ENCODE results near the gene ENPP1.

Gene ENPP1

GRCh38 chr6:131828080-131828479, 20.3 kb downstream of the ENPP1 start:
- Histone ChIP-seq H3K4me1 (ENCODE audit: insufficient read depth, low read length) (no peaks in the 10 kb centered on the region), H3K9me3 (ENCODE audit: control insufficient read depth, insufficient read depth, low read length) (no peaks in the 10 kb centered on the region), H3K36me3 (ENCODE audit: insufficient read depth, low read length) (peaks cover 3% of the 10 kb centered on the region; the same call in 1 of the 2 replicates), H3K9ac (ENCODE audit: low read depth, low read length) (no peak overlapping the region)

GRCh38 chr6:131828951-131829350, 21.1 kb downstream of the ENPP1 start:
- no peaks in the 10 kb centered on the region for H3K4me1 ChIP-seq (ENCODE audit: insufficient read depth, low read length)
- H3K9ac ChIP-seq (ENCODE audit: low read depth, low read length), result no peak overlapping the region
- H3K36me3 ChIP-seq (ENCODE audit: insufficient read depth, low read length), result no peaks in the 10 kb centered on the region; the same call in 1 of the 2 replicates
- H3K9me3 ChIP-seq (ENCODE audit: control insufficient read depth, insufficient read depth, low read length), result no peaks in the 10 kb centered on the region

- Histone ChIP-seq H3K9me3 (ENCODE audit: control insufficient read depth, insufficient read depth, low read length) (no peaks in the 10 kb centered on the region), H3K36me3 (ENCODE audit: insufficient read depth, low read length) (no peaks in the 10 kb centered on the region; the same call in 1 of the 2 replicates), H3K4me1 (ENCODE audit: insufficient read depth, low read length) (no peaks in the 10 kb centered on the region)
These were observed 23.6 kb downstream of the ENPP1 start for GRCh38 chr6:131831392-131831791.

GRCh38 chr6:131831886-131832285, 24.1 kb downstream of the ENPP1 start:
- Histone ChIP-seq H3K9me3 (ENCODE audit: control insufficient read depth, insufficient read depth, low read length) (no peaks in the 10 kb centered on the region), H3K4me1 (ENCODE audit: insufficient read depth, low read length) (no peaks in the 10 kb centered on the region), H3K9ac (ENCODE audit: low read depth, low read length) (no peak overlapping the region), H3K36me3 (ENCODE audit: insufficient read depth, low read length) (no peaks in the 10 kb centered on the region; the same call in 1 of the 2 replicates)

More at GRCh38 chr6:131831392-131831791, 23.6 kb downstream of the ENPP1 start:
- no peak overlapping the region for H3K9ac ChIP-seq (ENCODE audit: low read depth, low read length)

GRCh38 chr6:131832363-131832762, 24.5 kb downstream of the ENPP1 start:
- Histone ChIP-seq H3K36me3 (ENCODE audit: insufficient read depth, low read length) (no peaks in the 10 kb centered on the region; the same call in 1 of the 2 replicates), H3K4me1 (ENCODE audit: insufficient read depth, low read length) (no peaks in the 10 kb centered on the region), H3K9me3 (ENCODE audit: control insufficient read depth, insufficient read depth, low read length) (no peaks in the 10 kb centered on the region)

GRCh38 chr6:131838051-131838450, 30.2 kb downstream of the ENPP1 start:
- H3K9ac ChIP-seq (ENCODE audit: low read depth, low read length), result no peak overlapping the region
- 0 out of 2 replicates have a peak, but pooled peaks cover 4% of the 10 kb centered on the region for H3K4me1 ChIP-seq (ENCODE audit: insufficient read depth, low read length)
- no peaks in the 10 kb centered on the region for H3K36me3 ChIP-seq (ENCODE audit: insufficient read depth, low read length)
- no peaks in the 10 kb centered on the region for H3K9me3 ChIP-seq (ENCODE audit: control insufficient read depth, insufficient read depth, low read length)

More at GRCh38 chr6:131832363-131832762, 24.5 kb downstream of the ENPP1 start:
- H3K9ac ChIP-seq (ENCODE audit: low read depth, low read length), result no peak overlapping the region

DNA sequence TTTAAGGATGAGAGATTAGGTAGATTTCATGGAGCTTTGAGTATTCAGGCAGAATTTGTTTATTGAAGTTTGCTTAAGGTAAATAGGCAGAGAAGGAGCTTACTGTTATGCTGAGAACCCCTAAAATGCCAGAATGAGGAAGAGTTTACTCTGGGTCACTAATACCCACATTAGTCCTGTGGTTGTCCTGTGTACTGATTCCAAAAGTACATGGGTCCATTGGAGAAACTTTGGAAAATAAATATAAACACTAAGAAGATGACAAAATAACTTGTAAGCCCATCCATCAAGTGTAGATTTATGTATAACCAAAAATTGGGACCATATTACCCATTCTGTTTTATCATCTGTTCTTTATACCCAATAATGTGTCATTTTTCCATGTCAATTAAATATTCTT, 31.6 kb downstream of the ENPP1 start:
- Histone ChIP-seq H3K9ac (ENCODE audit: low read depth, low read length) (no peak overlapping the region), H3K36me3 (ENCODE audit: insufficient read depth, low read length) (no peaks in the 10 kb centered on the region), H3K4me1 (ENCODE audit: insufficient read depth, low read length) (0 out of 2 replicates have a peak, but pooled peaks cover 4% of the 10 kb centered on the region), H3K9me3 (ENCODE audit: control insufficient read depth, insufficient read depth, low read length) (no peaks in the 10 kb centered on the region)

- H3K4me1 ChIP-seq (ENCODE audit: insufficient read depth, low read length), result 0 out of 2 replicates have a peak, but pooled peaks cover 4% of the 10 kb centered on the region
- H3K9me3 ChIP-seq (ENCODE audit: control insufficient read depth, insufficient read depth, low read length), result no peaks in the 10 kb centered on the region
- H3K9ac ChIP-seq (ENCODE audit: low read depth, low read length), result no peak overlapping the region
- H3K36me3 ChIP-seq (ENCODE audit: insufficient read depth, low read length), result no peaks in the 10 kb centered on the region
These were observed 32.6 kb downstream of the ENPP1 start for GRCh38 chr6:131840441-131840840.

- H3K36me3 ChIP-seq (ENCODE audit: insufficient read depth, low read length), result 0 out of 2 replicates have a peak, but pooled peaks cover 2% of the 10 kb centered on the region
- H3K4me1 ChIP-seq (ENCODE audit: insufficient read depth, low read length), result 0 out of 2 replicates have a peak, but pooled peaks cover 4% of the 10 kb centered on the region
- no peaks in the 10 kb centered on the region for H3K9me3 ChIP-seq (ENCODE audit: control insufficient read depth, insufficient read depth, low read length)
- H3K9ac ChIP-seq (ENCODE audit: low read depth, low read length), result no peak overlapping the region
These were observed 33.2 kb downstream of the ENPP1 start for GRCh38 chr6:131840936-131841583.

DNA sequence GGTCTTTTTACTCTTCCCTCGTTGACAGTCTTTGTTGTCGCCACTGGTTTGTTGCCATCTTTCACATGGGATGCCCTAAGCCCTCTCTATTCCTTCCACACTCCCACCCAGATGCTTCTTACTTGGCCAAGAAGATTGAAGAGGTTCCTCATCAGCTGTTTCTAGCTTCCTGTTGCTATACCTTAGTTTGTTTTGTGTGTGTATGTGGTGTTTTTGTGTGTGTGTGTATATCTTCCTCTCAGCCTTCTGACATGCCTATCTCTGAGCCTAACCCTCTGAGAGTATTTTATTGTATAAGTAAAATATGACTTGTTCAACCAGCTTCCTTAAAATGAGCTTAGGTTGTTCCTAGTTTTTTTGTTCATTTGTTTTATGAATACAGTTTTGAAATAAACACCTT, 35.9 kb downstream of the ENPP1 start:
- H3K9me3 ChIP-seq (ENCODE audit: control insufficient read depth, insufficient read depth, low read length), result no peaks in the 10 kb centered on the region
- H3K4me1 ChIP-seq (ENCODE audit: insufficient read depth, low read length), result 0 out of 2 replicates have a peak, but pooled peaks cover 4% of the 10 kb centered on the region
- no peak overlapping the region for H3K9ac ChIP-seq (ENCODE audit: low read depth, low read length)
- 0 out of 2 replicates have a peak, but pooled peaks cover 2% of the 10 kb centered on the region for H3K36me3 ChIP-seq (ENCODE audit: insufficient read depth, low read length)

- Histone ChIP-seq H3K9ac (ENCODE audit: low read depth, low read length) (no peak overlapping the region), H3K36me3 (ENCODE audit: insufficient read depth, low read length) (0 out of 2 replicates have a peak, but pooled peaks cover 2% of the 10 kb centered on the region), H3K4me1 (ENCODE audit: insufficient read depth, low read length) (0 out of 2 replicates have a peak, but pooled peaks cover 4% of the 10 kb centered on the region), H3K9me3 (ENCODE audit: control insufficient read depth, insufficient read depth, low read length) (no peaks in the 10 kb centered on the region)
These were observed 36.5 kb downstream of the ENPP1 start for GRCh38 chr6:131844243-131844841.

DNA sequence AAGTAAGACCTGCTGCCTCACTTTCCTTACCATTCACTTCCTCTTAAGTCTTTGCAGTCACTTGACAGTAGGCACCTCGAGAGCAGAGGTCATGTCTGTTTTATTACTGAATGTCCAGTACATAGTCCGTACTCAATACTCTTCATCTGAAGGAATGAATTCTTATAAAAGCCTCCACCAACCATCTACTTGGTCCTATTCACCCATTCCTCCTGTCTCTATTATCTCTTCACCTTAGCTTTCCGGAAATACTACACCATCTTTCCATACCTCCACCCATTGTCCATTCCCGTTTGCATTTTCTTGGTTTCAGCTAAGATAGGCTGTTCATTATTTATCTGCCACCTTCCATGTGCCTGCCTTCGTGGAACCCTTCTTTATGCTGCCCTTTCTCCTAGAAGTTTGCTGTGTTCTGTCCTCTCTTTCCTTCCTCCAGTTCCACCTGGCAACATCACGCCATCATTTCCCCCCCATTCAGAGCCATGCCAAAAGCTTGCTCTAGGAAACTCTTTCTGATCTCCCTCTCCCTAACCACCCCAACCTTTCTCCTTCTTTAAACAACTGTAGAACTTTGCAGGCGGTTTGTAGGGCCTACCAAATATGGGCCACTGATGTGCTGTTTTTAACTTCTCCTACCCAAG, 38.3 kb downstream of the ENPP1 start:
- no peak overlapping the region for H3K9ac ChIP-seq (ENCODE audit: low read depth, low read length)
- peaks cover 2% of the 10 kb centered on the region; the same call in 1 of the 2 replicates for H3K36me3 ChIP-seq (ENCODE audit: insufficient read depth, low read length)
- H3K4me1 ChIP-seq (ENCODE audit: insufficient read depth, low read length), result 0 out of 2 replicates have a peak, but pooled peaks cover 4% of the 10 kb centered on the region
- no peaks in the 10 kb centered on the region for H3K9me3 ChIP-seq (ENCODE audit: control insufficient read depth, insufficient read depth, low read length)

DNA sequence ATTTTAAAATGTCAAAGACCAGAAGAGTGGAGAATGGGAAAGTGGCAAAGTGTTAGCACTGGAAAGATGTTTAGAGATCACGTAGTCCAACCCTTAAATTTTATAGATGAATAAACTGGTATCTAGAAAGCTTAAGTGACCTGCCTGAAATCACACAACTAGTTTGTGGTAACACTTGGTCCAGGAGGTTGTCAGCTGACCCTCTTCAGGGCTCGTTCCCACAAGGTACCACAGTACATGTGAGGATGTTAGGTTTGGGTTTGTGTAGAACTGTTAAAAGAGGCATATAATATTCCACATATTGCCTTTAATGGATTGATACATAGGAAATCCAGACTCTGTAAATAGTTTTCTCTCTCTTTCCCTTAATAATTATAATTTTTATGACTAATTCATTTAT, 39.1 kb downstream of the ENPP1 start:
- Histone ChIP-seq H3K9me3 (ENCODE audit: control insufficient read depth, insufficient read depth, low read length) (no peaks in the 10 kb centered on the region), H3K36me3 (ENCODE audit: insufficient read depth, low read length) (peaks cover 2% of the 10 kb centered on the region; the same call in 1 of the 2 replicates), H3K9ac (ENCODE audit: low read depth, low read length) (no peak overlapping the region), H3K4me1 (ENCODE audit: insufficient read depth, low read length) (no peaks in the 10 kb centered on the region)

GRCh38 chr6:131849799-131850198, 42.0 kb downstream of the ENPP1 start:
- Histone ChIP-seq H3K36me3 (ENCODE audit: insufficient read depth, low read length) (peaks cover 5% of the 10 kb centered on the region; the same call in 1 of the 2 replicates), H3K4me1 (ENCODE audit: insufficient read depth, low read length) (no peaks in the 10 kb centered on the region), H3K9ac (ENCODE audit: low read depth, low read length) (no peak overlapping the region), H3K9me3 (ENCODE audit: control insufficient read depth, insufficient read depth, low read length) (no peaks in the 10 kb centered on the region)

All from ES-I3 (cell line).